NB4 (cell line): ENCODE data around the gene ERGIC3.

Experiments
- DNase-seq: peaks from one replicate; pipeline ENCODE4 v3.0.0; 2010; ENCODE audit warnings: low read depth
- H3K4me3 ChIP-seq: one replicate; pipeline ENCODE4 v1.5.1; 2011; ENCODE audit warnings: mild to moderate bottlenecking, low read depth, low read length, moderate library complexity
- MYC ChIP-seq: IDR thresholded peaks from 2 replicates; pipeline ENCODE4 v1.6.1; 2011; ENCODE audit warnings: low read depth, low read length
- POLR2A ChIP-seq: IDR thresholded peaks from 2 replicates; pipeline ENCODE4 v1.6.1; 2011; ENCODE audit warnings: mild to moderate bottlenecking; ENCODE audit not compliant: insufficient read length; ENCODE audit errors: extremely low read depth
- TF ChIP-seq, protein P1 (sequence below): IDR thresholded peaks from one replicate; pipeline ENCODE4 v1.5.1; 2012; ENCODE audit warnings: low read depth, low read length
- TF ChIP-seq, protein P2 (sequence below): IDR thresholded peaks from 2 replicates; pipeline ENCODE4 v1.6.1; 2011; ENCODE audit warnings: low read depth, low read length

The ERGIC3 gene

DNA sequence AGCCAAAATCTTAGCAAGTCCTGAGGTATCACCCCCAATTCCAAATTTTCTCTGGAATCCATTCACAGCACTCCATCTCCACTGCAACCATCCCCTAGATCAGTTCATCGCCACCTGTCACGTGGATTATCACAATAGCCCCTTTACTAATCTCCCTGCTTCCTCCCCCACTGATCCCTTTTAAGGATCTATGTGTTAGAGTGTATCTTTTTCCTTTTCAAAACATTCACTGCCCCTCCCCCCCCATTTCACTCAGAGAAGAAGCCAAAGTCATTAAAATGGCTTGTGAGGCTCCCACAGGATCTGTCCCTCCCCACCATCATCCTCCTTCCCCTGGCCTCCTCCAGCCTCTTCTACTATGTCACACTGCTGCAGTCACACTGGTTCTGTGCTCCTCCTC, 55.3 kb downstream of the ERGIC3 start:
- TF ChIP-seq, protein P1, sequence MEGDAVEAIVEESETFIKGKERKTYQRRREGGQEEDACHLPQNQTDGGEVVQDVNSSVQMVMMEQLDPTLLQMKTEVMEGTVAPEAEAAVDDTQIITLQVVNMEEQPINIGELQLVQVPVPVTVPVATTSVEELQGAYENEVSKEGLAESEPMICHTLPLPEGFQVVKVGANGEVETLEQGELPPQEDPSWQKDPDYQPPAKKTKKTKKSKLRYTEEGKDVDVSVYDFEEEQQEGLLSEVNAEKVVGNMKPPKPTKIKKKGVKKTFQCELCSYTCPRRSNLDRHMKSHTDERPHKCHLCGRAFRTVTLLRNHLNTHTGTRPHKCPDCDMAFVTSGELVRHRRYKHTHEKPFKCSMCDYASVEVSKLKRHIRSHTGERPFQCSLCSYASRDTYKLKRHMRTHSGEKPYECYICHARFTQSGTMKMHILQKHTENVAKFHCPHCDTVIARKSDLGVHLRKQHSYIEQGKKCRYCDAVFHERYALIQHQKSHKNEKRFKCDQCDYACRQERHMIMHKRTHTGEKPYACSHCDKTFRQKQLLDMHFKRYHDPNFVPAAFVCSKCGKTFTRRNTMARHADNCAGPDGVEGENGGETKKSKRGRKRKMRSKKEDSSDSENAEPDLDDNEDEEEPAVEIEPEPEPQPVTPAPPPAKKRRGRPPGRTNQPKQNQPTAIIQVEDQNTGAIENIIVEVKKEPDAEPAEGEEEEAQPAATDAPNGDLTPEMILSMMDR: no peak
- TF ChIP-seq, protein P2, sequence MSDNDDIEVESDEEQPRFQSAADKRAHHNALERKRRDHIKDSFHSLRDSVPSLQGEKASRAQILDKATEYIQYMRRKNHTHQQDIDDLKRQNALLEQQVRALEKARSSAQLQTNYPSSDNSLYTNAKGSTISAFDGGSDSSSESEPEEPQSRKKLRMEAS: no peak
- TF ChIP-seq MYC: no peak
- TF ChIP-seq POLR2A: no peak
- H3K4me3 ChIP-seq: no peak overlapping the region
- no peak for DNase-seq

DNA sequence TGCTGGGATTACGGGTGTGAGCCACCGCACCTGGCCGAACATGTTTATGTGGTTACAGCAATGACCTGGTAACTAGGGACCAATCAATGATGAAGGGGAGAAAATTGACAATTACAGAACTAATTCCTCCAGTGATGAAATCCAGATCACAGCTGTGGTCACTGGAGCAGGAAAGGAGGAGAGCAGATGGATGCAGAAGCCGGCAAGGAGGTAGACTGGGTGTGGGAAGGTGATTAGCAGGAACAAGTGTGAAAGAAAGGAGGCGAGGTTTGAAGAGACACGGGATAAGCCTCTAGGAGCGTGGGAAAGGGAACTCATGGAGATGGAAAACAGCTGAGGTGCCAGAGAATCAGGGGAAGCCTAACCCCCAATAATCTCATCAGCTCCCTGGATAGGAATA, 56.6 kb downstream of the ERGIC3 start:
- TF ChIP-seq POLR2A: no peak
- TF ChIP-seq, protein P2: no peak
- no peak for DNase-seq
- H3K4me3 ChIP-seq: no peak overlapping the region

DNA sequence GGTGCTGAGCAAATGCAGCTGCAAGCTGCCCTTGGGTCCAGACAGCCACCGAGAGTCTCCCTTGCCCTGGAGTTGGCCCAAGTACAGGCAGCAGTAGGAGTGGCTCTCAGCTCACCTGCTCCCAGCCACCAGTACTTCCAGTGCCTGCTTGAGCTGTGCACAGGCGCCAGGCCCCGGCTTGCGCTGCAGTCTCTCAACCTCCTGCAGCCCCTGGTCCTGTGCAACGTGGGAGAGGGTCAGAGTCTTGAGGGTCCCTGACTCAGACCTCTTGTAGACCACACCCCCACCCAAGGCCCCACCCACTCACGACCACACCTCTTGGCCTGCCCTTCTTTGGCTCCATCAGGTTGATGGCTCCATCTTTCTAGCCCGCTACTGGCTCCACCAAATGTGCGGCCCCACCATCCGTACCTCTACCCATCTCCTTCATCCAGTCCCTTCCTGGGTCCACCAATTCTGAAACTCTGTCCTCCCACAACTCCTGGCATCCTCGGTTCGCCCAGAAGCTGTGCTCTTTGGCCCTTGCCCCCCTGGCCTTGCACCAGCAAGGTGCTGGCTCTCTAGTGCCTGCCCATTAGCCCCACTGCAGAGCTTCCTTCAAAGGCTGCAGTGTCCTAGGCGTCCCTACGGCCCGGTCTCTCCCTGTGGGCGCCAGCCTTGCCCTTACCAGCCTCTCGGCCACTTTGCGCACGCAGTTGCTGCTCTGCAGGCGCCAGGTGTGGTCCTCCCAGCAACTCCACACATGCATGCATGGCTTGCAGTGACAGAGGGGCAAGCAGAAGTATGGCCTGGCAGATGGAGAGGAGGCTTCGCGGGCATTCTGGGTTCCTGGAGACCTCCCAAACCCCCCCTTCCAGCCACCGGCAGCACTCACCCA, 57.3 kb downstream of the ERGIC3 start:
- no peak for DNase-seq
- TF ChIP-seq, protein P1: no peak
- TF ChIP-seq, protein P2: no peak
- no peak for TF ChIP-seq POLR2A
- no peak for TF ChIP-seq MYC
- H3K4me3 ChIP-seq: no peak overlapping the region

DNA sequence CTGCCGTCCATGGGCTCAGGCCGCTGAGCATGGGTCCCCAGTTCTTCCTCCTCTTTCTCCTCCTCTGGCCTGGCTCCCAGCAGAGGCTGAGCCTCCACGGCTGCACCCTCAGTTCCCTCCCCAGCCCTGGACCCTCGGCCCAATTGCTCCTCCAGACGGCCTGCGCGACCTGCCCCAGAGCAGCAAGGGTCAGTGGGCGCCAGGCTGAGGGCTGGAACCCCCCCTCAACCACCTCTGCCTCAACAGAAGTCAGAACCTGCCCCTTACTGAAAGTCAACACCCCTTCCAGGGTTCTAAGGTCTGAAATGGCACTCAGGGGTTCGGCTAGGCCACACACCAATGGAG, 57.9 kb downstream of the ERGIC3 start:
- TF ChIP-seq MYC (no peak), POLR2A (no peak)
- TF ChIP-seq, protein P1: no peak
- TF ChIP-seq, protein P2: no peak
- H3K4me3 ChIP-seq: no peak overlapping the region
- no peak for DNase-seq

DNA sequence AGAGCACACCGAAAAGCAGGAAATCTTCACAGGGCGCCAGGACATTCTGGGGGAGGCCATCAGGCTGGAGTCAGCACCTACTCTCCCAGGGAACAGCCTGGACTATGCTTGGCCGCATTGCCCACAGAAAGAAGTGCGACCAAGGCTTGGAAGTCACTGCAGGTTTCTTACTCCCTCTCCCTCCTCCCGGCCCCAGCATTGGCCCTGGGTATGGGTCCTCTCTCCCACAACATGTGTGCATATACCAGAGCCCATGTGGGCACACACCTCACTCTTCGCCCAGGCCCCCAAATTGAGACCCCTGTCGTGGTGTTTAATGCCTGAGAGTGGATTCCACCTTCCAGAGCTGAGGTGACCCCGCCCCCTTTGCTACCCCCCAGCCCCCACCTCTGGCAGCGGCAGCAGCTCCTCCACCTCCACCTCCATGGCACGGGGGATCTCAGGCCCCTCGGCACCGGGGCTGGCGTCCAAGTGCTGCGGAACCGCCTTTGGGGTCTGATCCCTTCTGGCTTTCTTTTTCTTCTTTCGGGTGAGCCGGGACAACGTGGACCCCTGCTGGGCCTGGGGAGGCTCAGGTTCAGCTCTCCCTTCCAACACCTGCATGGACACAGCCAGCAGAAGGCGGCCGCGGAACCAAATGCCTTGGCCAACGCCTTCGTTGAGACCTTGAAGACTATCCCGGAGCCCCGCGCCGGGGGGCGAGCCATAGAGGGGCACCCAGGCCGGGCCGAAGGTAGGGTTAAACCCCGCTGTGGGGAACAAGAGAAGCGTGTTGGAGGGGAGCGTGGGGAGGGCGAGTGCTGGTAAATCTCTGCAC, 58.5 kb downstream of the ERGIC3 start:
- no peak overlapping the region for H3K4me3 ChIP-seq
- TF ChIP-seq MYC (no peak), POLR2A (no peak)
- TF ChIP-seq, protein P2: no peak
- TF ChIP-seq, protein P1: no peak

More for the DNA sequence above, 58.5 kb downstream of the ERGIC3 start:
- DNase-seq: no peak
